Muscle of arm (tissue), 12 donors: ENCODE results near the gene EXD2. TPM values are rescaled to one million over a fixed set of nuclear protein-coding genes. Genes with fewer than 3 reads are reported as not detected.
"Not testable (repeated sequence)": the region's sequence is repeated elsewhere in the genome, so short reads cannot be mapped to it uniquely, and the experiment has no call there.

Source experiments
- DNase-seq: peaks from one replicate; pipeline ENCODE4 v3.0.0-alpha.2; 2013
- polyA plus RNA-seq, 12 donors: library from polyadenylated mRNA; unstranded; fragments of 120-200 nt; gene quantifications; one replicate each; pipeline ENCODE4 v1.2.1, GENCODE V29; 2013; ENCODE audit not compliant: insufficient read length in 12 of 12

EXD2 gene
- polyA plus RNA-seq, 12 donors = 14.8 to 21.1 (median 16.5) TPM; not detected in 1

DNA sequence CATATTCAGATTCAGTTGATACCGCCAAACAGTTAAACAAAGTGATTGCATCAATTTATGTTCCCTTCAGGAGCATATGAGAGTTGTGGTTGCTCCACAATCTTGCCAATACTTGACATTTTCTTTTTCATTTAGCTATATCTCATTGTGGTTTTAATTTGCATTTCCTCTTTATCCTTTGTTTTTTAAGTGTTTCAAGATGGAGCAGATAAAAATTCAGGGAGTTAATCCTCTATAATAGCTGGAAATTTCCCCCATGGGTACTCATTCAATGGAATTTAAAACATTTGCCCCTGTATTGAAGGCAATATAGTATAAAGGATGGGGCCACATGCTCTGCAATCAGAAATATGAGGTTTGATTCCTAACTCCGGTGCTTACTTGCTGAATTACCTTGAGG, 1.1 kb upstream of the EXD2 start:
- DNase-seq = no peak

DNA sequence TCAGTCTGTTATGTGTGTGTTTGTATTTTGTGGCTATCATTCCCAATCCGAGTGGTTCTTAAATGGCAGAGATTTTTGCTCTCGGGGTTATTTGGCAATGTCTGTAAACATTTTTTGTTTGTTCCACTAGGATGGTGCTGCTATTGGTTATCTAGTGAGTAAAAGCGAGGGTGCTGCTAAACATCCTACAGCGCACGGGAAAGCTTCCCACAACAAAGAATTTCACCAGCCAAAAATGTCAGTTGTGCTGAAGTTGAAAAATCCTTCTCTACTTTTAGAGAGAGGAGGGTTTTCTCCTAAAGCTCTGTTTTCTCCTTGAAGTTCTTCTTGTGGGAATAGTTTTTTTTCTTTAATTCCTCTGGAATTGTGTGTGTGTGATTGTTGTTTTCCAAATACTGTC, 2.4 kb downstream of the EXD2 start:
- no peak for DNase-seq

DNA sequence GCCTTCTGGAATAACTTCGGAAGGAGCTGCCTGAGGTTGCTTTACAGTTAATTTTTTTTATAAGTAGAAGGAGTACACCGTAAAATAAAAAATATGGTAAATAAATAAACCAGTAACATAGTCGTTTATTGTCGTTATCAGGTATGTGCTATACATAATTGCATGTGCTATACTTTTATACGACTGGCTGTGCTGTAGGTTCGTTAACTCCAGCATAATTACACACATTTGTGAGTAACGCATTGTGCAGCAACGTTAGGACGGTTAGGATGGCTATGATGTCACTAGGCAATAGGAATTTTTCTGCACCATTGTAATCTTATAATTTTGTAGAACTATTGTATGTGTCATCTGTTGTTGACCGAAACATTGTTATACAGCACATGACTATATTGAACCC, 8.5 kb downstream of the EXD2 start:
- no peak for DNase-seq

DNA sequence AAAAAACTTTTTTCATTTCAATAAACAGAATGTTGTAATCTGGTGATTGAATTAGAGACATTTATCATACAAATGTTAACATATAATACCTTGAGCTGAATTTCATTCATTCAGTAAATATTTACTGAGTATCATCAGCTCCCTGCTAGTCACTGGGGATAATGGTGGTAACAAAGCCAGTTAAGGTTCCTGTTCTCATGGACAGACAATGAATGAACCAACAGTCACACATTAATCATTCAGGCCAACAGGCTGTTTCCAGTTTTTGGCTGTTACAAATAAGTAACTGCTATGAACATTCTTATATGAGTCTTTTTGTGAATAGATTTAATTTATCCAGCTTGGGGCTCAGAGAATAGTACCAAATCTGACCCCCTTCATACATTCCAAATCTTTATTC, 13.5 kb downstream of the EXD2 start:
- no peak for DNase-seq

DNA sequence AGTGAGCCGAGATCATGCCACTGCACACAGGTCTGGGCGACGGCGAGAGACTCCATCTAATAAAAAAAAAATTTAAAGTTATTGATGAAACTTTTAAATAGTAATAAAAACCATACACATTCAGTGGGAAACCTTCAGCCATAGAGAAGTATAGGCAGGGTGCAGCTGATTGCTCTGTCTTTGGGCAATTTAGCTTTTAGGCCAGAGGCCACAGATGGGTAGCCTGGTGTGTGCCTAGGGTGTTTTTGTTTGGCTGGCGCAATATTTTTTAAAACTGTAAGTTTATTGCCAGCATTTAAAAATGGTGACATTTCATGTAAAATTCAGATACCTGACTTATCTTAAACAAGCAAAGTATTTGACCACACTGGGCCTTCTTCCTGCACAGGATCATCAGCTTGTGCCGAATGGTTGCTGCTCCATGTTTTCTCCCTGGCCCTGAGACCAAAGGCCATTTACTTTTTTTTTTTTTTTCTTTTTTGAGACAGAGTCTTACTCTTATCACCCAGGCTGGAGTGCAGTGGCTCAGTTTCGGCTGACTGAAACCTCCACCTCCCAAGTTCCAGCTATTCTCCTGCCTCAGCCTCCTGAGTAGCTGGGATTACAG, 16.2 kb downstream of the EXD2 start:
- DNase-seq = no peak

DNA sequence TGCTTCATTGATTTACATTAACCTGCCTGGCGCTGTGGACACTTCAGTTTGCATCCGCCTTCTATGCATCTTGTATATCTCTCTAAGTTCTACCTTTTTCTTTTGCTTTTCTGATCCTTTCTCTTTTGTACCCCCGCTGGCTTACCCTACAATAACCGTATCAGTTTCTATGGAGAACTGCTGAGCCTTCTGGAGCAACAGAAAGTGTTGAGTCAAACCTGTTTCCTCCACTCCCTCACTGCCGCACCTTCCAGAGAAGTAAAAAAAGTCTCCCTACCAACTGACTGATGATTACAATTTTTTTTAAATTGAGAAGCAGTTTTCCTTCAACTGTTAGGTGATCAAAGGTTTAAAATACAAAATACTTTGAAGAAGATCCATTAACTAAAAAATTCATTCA, 17.4 kb downstream of the EXD2 start:
- DNase-seq = no peak

DNA sequence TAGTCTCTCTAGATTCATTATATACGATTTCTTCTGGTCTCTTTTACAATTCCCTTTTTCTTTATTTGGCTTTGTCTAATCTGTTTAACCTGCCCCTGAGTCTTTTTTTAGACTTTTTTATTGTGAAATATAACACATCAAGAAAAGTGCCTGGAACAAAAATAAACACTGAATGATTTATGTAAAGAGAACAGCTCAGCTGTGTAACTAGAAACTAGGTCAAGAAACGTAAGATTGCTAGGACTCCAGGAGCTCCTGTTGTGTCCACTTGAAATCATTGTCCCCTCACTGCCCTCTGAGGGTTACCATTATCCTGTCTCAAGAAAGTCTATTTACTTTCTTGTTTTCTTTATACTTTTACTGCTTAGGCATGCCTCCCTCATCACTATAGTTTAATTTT, 23.1 kb downstream of the EXD2 start:
- no peak for DNase-seq

DNA sequence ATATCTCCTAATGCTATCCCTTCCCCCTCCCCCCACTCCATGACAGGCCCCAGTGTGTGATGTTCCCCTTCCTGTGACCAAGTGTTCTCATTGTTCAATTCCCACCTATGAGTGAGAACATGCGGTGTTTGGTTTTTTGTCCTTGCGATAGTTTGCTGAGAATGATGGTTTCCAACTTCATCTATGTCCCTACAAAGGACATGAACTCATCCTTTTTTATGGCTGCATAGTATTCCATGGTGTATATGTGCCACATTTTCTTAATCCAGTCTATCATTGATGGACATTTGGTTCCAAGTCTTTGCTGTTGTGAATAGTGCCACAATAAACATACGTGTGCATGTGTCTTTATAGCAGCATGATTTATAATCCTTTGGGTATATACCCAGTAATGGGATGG, 26.4 kb downstream of the EXD2 start:
- not testable (repeated sequence) for DNase-seq

DNA sequence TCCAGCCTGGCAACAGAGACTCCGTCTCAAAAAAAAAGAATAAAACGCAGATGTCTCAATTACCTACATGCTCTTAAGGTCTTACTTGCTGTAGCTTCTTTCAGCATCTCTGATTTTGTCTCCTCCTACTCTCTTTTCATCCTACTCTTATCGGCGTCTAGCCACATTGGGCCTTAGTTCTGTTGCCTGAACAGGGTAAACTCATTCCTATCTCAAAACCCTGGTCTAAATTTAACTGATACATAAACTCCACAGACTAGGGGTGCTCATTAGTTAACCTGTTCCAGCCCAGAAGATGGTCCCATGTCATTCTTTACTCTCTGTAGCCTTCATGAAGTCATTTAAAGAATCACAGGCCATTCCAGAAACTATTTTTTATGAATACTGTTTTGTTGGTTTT, 33.6 kb downstream of the EXD2 start:
- DNase-seq = no peak

DNA sequence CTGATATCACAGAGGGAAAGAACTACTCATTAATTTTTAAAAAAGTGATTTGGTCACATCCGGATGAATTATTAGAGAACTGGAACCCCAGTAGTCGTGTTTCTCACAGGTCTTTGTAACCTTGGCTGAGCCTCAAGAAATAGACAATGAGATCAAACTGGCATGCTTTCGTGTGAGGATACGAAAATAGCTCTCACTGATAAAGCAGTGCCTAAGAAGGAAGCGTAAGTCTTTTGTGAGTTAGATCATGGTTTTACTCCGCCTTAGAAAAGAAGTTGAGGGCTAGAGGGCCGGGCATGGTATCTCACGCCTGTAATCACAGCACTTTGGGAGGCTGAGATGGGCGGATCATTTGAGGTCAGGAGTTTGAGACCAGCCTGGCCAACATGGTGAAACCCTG, 34.9 kb downstream of the EXD2 start:
- DNase-seq = no peak

DNA sequence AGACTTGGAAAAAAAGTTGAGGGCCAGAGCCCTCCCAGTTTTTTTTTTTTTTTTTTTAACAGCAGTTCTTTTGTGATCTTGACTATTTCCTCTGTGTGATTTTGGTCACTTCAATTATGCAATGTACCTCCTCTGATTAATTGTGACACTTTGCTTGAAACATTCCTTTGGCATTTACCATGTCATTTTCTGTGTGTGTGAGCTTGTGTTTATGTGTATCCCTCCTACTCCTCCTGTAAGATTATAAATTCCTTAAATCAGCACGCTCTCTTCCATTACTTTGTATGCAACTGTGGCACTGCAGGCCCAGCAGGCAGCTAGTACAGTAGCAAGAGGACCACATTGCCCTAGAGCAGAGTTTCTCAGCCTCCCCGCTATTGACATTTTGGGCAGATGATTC, 35.4 kb downstream of the EXD2 start:
- no peak for DNase-seq

DNA sequence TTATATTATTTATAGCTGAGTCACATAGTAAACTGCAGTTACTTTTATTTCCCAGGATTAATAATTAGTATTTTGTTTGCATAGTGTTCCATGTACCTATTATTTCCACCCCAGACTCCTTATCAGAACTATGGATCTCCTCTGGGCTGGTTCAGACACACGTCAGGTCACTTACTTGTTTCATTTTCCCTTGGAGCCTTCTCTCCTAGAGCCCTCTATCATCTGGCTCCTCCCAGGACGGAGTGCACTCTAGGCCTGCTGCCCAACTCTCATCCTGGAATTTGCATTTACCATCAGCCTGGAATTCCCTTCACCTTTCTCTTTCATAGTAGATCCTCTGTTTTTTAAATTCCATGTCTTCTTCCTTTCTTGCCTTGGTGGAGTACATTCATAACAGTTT, 40.2 kb downstream of the EXD2 start:
- no peak for DNase-seq

DNA sequence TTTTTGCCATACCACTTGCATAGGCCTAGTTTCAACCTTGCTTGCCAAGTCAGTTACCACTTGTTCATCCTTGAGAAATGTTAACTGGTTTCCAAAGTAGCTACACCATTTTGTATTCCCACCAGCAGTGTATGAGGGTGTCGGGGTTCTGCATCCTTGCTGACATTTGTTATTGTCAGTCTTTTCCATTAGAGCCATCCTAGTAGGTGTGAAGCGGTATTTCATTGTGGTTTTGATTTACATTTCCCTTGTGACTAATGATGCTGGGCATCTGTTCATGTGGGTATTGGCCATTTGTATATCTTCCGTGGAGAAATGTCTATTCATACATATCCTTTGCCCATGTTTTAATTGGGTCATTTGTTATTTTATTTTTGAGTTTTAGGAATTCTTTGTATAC, 41.1 kb downstream of the EXD2 start:
- no peak for DNase-seq

DNA sequence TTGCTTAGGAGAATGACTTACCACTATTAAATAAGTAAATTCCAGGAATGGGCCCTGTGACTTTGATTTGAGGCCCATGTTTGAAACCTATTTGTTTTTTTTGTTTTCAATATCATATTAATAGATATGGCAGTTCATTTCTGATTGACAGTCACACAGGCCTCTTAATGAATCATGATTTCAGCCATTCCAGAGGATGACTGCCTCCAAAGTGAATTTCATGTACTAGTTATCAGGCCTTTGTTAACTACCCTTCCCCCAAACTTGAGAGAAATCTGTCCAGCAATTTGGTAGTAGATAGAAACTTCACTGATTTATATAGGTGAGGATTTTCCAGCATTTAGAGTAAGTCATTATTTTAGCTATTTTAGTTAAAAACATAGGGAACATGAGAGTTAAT, 42.8 kb downstream of the EXD2 start:
- DNase-seq = no peak

DNA sequence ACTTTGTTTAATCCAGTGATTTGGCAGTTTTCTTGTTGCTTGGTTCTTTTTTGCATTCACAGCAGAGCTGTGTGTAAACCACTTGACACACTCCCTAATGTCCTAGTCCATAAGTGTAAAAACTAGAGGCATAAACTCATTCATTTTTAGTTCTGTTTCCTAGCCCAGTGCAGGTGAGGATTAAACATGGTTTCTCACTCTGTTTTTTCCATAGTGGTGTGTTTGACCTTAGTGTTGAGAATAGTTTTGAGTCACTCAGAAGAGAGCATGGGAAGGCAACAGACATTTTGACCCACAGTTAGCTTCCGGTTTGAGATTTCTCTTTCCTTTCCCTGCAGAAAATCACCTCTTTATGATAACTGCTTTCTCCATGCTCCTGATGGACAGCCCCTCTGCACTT, 44.4 kb downstream of the EXD2 start:
- no peak for DNase-seq

DNA sequence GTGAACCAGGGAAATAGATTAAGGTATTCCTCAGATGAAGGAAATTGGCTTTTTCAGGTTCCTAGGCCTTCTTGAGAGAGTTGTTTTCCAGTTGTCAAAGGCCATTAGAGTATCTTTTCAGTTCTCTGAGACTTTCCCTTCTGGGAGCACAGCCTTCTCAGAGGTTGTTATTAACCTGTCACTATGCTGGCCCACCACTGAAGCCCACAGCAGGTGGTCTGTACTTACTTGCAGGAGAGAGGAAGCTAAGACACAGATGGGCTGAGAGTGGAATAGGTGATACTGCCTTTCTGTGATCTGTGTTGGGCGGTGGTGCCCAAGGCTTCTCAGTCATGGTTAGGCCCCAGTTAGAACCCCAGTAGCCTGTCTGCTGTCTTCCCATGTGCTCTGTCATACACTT, 45.8 kb downstream of the EXD2 start:
- no peak for DNase-seq

DNA sequence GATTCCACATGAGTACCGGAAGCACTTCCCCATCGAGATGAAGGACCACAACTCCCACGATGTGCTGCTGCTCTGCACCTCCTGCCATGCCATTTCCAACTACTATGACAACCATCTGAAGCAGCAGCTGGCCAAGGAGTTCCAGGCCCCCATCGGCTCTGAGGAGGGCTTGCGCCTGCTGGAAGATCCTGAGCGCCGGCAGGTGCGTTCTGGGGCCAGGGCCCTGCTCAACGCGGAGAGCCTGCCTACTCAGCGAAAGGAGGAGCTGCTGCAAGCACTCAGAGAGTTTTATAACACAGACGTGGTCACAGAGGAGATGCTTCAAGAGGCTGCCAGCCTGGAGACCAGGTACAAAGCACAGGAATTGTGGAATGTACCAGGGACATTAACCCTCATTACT, 46.3 kb downstream of the EXD2 start:
- no peak for DNase-seq

DNA sequence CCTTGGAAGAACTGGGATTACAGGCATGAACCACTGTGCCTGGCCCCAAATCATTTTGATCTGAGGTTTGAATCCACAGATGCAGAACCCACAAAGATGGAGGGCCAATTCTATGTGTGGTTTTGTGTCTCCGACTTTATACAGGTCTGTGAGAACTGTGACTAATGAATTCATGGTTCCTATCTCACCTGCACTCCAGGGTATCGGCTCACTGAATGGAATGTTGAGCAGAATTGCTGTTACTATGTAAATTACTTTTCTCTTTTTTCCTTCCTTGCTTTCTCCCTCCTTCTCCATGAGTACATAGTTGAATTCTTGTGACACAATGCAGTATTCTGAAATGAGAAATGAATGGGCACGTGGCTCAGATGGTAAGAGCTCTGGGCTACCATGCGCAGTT, 47.6 kb downstream of the EXD2 start:
- no peak for DNase-seq

DNA sequence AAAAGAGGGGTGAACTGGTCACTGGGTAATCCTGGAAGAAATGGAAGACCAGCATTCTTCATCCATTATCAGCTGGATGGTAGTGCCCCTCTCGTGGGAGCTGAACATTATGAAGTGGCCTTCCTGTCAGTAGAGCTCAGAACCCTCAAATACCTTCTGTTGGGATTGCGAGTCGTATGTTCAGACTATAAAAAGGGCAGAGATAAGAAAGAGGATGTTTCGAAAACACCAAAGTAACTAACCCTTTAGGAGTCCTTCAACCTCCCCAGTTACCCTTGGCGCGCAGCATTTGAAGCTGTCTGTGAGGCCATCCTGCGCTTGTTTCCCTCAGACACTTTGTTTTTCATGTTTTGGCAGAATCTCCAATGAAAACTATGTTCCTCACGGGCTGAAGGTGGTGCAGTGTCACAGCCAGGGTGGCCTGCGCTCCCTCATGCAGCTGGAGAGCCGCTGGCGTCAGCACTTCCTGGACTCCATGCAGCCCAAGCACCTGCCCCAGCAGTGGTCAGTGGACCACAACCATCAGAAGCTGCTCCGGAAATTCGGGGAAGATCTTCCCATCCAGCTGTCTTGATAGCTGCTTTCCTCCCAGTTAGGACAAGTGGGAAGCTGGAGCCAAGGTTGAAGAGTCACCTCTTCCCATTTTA, 49.4 kb downstream of the EXD2 start:
- no peak for DNase-seq

DNA sequence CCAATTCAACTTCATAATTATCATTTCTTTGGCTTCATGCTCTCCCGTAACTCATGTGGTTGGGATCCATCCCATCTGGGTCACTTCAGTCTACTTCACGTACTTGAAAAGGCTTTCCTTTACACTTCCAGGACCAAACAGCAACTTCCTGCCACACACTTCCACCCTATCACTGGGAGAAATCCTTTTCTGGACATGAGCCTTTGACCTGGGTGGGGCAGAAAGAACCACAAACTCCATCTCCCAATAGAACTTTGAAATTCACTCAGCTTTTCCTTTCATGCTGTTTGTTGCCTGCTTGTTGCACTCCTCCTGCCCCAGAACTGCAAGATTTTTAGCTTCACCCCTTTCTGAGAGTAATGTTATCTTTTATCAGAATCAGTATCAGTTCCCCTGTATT, 50.3 kb downstream of the EXD2 start:
- DNase-seq = no peak

DNA sequence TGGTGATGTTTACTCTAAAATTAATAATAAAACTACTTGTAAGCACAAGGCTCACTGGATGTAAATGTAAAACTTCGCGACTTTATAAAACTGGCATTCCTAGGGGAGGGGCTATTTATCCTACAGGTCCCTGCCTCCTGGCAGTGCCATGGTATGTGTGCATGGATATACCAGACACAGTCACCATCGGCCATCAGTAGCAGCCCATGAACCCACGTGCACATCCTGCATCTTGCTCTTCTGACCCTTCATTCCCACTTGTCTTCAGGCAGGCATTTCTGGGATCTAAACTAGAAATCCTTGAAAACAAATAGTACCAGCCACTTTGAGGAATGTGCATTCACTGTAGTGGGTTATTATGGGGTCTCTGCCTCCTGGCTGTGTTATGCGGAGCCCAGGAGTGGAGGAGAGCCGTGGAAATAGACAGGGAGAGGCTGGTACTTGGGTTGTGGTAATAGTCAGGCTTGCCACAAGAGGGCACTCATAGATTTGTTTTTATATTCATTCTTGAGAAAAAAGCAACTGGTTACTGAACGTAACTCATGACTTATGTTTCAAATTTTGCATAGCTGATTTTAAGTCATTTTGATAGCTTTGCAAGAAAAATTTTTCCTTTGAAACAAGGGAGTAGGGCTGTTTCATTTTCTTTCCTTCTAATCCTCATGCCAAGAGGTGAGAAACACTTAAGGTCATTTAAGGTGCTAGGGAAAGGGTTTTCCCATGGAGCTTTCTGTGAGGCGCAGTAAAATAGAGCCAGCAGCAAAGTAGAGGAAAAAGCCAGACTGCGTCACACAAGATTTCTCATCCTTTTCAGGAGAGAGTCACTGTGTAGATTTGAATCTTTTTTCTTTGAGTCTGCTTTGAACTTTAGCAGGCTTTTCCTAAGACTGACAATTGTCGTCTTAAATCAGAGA, 51.3 kb downstream of the EXD2 start:
- peak; percentile 77 for DNase-seq

DNA sequence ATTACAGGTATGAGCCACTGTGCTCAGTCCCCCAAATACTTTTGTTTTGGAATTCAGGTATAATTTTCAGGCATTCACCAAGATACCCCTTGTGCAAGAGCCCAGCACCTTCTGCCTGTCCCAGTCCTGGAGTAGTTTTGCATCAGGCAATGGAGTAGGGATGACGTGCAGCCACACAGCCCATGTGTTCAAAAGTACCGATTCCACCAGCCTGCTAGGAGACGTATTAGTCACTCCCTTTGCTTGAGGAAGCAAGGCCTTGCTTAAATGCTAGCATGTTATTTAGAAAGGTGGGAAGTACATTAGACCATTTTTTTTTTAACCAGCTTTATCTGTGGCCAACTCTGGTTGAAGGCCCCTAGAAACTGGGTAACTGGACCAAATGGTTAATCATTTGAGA, 53.6 kb downstream of the EXD2 start:
- no peak for DNase-seq

DNA sequence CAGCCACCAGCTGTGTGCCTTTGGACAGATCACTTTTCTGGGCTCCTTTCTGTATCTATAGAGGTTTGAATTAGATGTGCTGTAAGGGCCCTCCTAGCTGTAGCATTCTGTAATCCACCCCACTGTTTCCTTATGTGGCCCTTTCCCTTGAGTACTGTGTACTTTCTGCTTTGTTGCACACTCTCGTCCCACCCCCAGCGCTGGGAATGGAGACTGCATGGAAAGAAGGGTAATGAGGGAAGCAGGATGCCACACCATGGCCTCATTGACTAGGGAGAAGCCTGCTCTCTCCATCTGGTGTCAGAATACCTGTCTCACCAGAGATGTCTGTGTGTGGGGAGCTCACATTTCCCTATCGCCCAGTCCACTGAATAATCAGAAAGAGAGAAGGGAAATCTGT, 55.0 kb downstream of the EXD2 start:
- no peak for DNase-seq
